ENCODE measurements around the gene LRFN2.

The LRFN2 gene

GRCh38 chr6:40620574-40621240, 33.5 kb upstream of the LRFN2 start:
- H3K27ac ChIP-seq (ENCODE audit: low read depth, low read length): no peak overlapping the region
- H3K4me1 ChIP-seq (ENCODE audit: control insufficient read depth in 1 of 2, insufficient read depth in 2 of 2, low read length in 2 of 2): no peaks in the 10 kb centered on the region
- H3K4me3 ChIP-seq (ENCODE audit: low read depth in 1 of 2, low read length in 2 of 2): no peak overlapping the region
- no peaks in the 10 kb centered on the region for H3K36me3 ChIP-seq (ENCODE audit: control insufficient read depth in 1 of 2, insufficient read depth in 2 of 2, low read length in 2 of 2)
- peaks cover 2 to 12% of the 10 kb centered on the region in 2 donors for H3K27me3 ChIP-seq (ENCODE audit: control insufficient read depth in 1 of 2, insufficient read depth in 2 of 2, low read length in 2 of 2)
- H3K9me3 ChIP-seq (ENCODE audit: control insufficient read depth in 1 of 2, low read length in 2 of 2): peaks cover 0 to 2% of the 10 kb centered on the region in 2 donors
- no peak overlapping the region for H3K9ac ChIP-seq (ENCODE audit: low read depth in 1 of 2, low read length in 2 of 2)

GRCh38 chr6:40614671-40615070, 27.5 kb upstream of the LRFN2 start:
- peaks cover 7 to 9% of the 10 kb centered on the region in 2 donors for H3K27me3 ChIP-seq (ENCODE audit: control insufficient read depth in 1 of 2, insufficient read depth in 2 of 2, low read length in 2 of 2)
- no peak overlapping the region for H3K9ac ChIP-seq (ENCODE audit: low read depth in 1 of 2, low read length in 2 of 2)
- H3K4me1 ChIP-seq (ENCODE audit: control insufficient read depth in 1 of 2, insufficient read depth in 2 of 2, low read length in 2 of 2): no peaks in the 10 kb centered on the region
- H3K27ac ChIP-seq (ENCODE audit: low read depth, low read length): no peak overlapping the region
- H3K9me3 ChIP-seq (ENCODE audit: control insufficient read depth in 1 of 2, low read length in 2 of 2): no peaks in the 10 kb centered on the region
- no peaks in the 10 kb centered on the region for H3K36me3 ChIP-seq (ENCODE audit: control insufficient read depth in 1 of 2, insufficient read depth in 2 of 2, low read length in 2 of 2)
- H3K4me3 ChIP-seq (ENCODE audit: low read depth in 1 of 2, low read length in 2 of 2): no peak overlapping the region

GRCh38 chr6:40611912-40612311, 24.7 kb upstream of the LRFN2 start:
- Histone ChIP-seq H3K4me3 (ENCODE audit: low read depth in 1 of 2, low read length in 2 of 2) (no peak overlapping the region), H3K9me3 (ENCODE audit: control insufficient read depth in 1 of 2, low read length in 2 of 2) (no peaks in the 10 kb centered on the region), H3K27ac (ENCODE audit: low read depth, low read length) (no peak overlapping the region), H3K36me3 (ENCODE audit: control insufficient read depth in 1 of 2, insufficient read depth in 2 of 2, low read length in 2 of 2) (no peaks in the 10 kb centered on the region), H3K4me1 (ENCODE audit: control insufficient read depth in 1 of 2, insufficient read depth in 2 of 2, low read length in 2 of 2) (no peaks in the 10 kb centered on the region), H3K27me3 (ENCODE audit: control insufficient read depth in 1 of 2, insufficient read depth in 2 of 2, low read length in 2 of 2) (peaks cover 11% of the 10 kb centered on the region in 2 donors), H3K9ac (ENCODE audit: low read depth in 1 of 2, low read length in 2 of 2) (no peak overlapping the region)

GRCh38 chr6:40611434-40611833, 24.3 kb upstream of the LRFN2 start:
- no peaks in the 10 kb centered on the region for H3K9me3 ChIP-seq (ENCODE audit: control insufficient read depth in 1 of 2, low read length in 2 of 2)
- peaks cover 11% of the 10 kb centered on the region in 2 donors for H3K27me3 ChIP-seq (ENCODE audit: control insufficient read depth in 1 of 2, insufficient read depth in 2 of 2, low read length in 2 of 2)
- H3K4me1 ChIP-seq (ENCODE audit: control insufficient read depth in 1 of 2, insufficient read depth in 2 of 2, low read length in 2 of 2): no peaks in the 10 kb centered on the region
- H3K27ac ChIP-seq (ENCODE audit: low read depth, low read length): no peak overlapping the region
- no peak overlapping the region for H3K4me3 ChIP-seq (ENCODE audit: low read depth in 1 of 2, low read length in 2 of 2)
- H3K9ac ChIP-seq (ENCODE audit: low read depth in 1 of 2, low read length in 2 of 2): no peak overlapping the region
- no peaks in the 10 kb centered on the region for H3K36me3 ChIP-seq (ENCODE audit: control insufficient read depth in 1 of 2, insufficient read depth in 2 of 2, low read length in 2 of 2)

GRCh38 chr6:40610229-40610628, 23.1 kb upstream of the LRFN2 start:
- Histone ChIP-seq H3K4me1 (ENCODE audit: control insufficient read depth in 1 of 2, insufficient read depth in 2 of 2, low read length in 2 of 2) (no peaks in the 10 kb centered on the region), H3K4me3 (ENCODE audit: low read depth in 1 of 2, low read length in 2 of 2) (no peak overlapping the region), H3K9ac (ENCODE audit: low read depth in 1 of 2, low read length in 2 of 2) (no peak overlapping the region), H3K27me3 (ENCODE audit: control insufficient read depth in 1 of 2, insufficient read depth in 2 of 2, low read length in 2 of 2) (peaks cover 8 to 11% of the 10 kb centered on the region in 2 donors), H3K9me3 (ENCODE audit: control insufficient read depth in 1 of 2, low read length in 2 of 2) (no peaks in the 10 kb centered on the region), H3K36me3 (ENCODE audit: control insufficient read depth in 1 of 2, insufficient read depth in 2 of 2, low read length in 2 of 2) (no peaks in the 10 kb centered on the region), H3K27ac (ENCODE audit: low read depth, low read length) (no peak overlapping the region)

GRCh38 chr6:40606981-40607380, 19.8 kb upstream of the LRFN2 start:
- peaks cover 6 to 12% of the 10 kb centered on the region in 2 donors for H3K27me3 ChIP-seq (ENCODE audit: control insufficient read depth in 1 of 2, insufficient read depth in 2 of 2, low read length in 2 of 2)
- H3K36me3 ChIP-seq (ENCODE audit: control insufficient read depth in 1 of 2, insufficient read depth in 2 of 2, low read length in 2 of 2): no peaks in the 10 kb centered on the region
- H3K27ac ChIP-seq (ENCODE audit: low read depth, low read length): no peak overlapping the region
- no peak overlapping the region for H3K9ac ChIP-seq (ENCODE audit: low read depth in 1 of 2, low read length in 2 of 2)
- H3K4me3 ChIP-seq (ENCODE audit: low read depth in 1 of 2, low read length in 2 of 2): no peak overlapping the region
- H3K4me1 ChIP-seq (ENCODE audit: control insufficient read depth in 1 of 2, insufficient read depth in 2 of 2, low read length in 2 of 2): no peaks in the 10 kb centered on the region
- no peaks in the 10 kb centered on the region for H3K9me3 ChIP-seq (ENCODE audit: control insufficient read depth in 1 of 2, low read length in 2 of 2)

- no peak overlapping the region for H3K4me3 ChIP-seq (ENCODE audit: low read depth in 1 of 2, low read length in 2 of 2)
- H3K9me3 ChIP-seq (ENCODE audit: control insufficient read depth in 1 of 2, low read length in 2 of 2): no peaks in the 10 kb centered on the region
- H3K36me3 ChIP-seq (ENCODE audit: control insufficient read depth in 1 of 2, insufficient read depth in 2 of 2, low read length in 2 of 2): no peaks in the 10 kb centered on the region
- H3K27ac ChIP-seq (ENCODE audit: low read depth, low read length): no peak overlapping the region
- H3K27me3 ChIP-seq (ENCODE audit: control insufficient read depth in 1 of 2, insufficient read depth in 2 of 2, low read length in 2 of 2): peaks cover 6 to 12% of the 10 kb centered on the region in 2 donors
- no peaks in the 10 kb centered on the region for H3K4me1 ChIP-seq (ENCODE audit: control insufficient read depth in 1 of 2, insufficient read depth in 2 of 2, low read length in 2 of 2)
- H3K9ac ChIP-seq (ENCODE audit: low read depth in 1 of 2, low read length in 2 of 2): no peak overlapping the region
These were observed 19.4 kb upstream of the LRFN2 start for GRCh38 chr6:40606526-40606925.

GRCh38 chr6:40604082-40604481, 16.9 kb upstream of the LRFN2 start:
- no peaks in the 10 kb centered on the region for H3K9me3 ChIP-seq (ENCODE audit: control insufficient read depth in 1 of 2, low read length in 2 of 2)
- H3K9ac ChIP-seq (ENCODE audit: low read depth in 1 of 2, low read length in 2 of 2): no peak overlapping the region
- H3K4me3 ChIP-seq (ENCODE audit: low read depth in 1 of 2, low read length in 2 of 2): no peak overlapping the region
- no peaks in the 10 kb centered on the region for H3K4me1 ChIP-seq (ENCODE audit: control insufficient read depth in 1 of 2, insufficient read depth in 2 of 2, low read length in 2 of 2)
- H3K27ac ChIP-seq (ENCODE audit: low read depth, low read length): no peak overlapping the region
- no peaks in the 10 kb centered on the region for H3K36me3 ChIP-seq (ENCODE audit: control insufficient read depth in 1 of 2, insufficient read depth in 2 of 2, low read length in 2 of 2)
- H3K27me3 ChIP-seq (ENCODE audit: control insufficient read depth in 1 of 2, insufficient read depth in 2 of 2, low read length in 2 of 2): peaks cover 6 to 24% of the 10 kb centered on the region in 2 donors

- H3K27me3 ChIP-seq (ENCODE audit: control insufficient read depth in 1 of 2, insufficient read depth in 2 of 2, low read length in 2 of 2): peaks cover 8 to 29% of the 10 kb centered on the region in 2 donors
- no peaks in the 10 kb centered on the region for H3K36me3 ChIP-seq (ENCODE audit: control insufficient read depth in 1 of 2, insufficient read depth in 2 of 2, low read length in 2 of 2)
- H3K9ac ChIP-seq (ENCODE audit: low read depth in 1 of 2, low read length in 2 of 2): no peak overlapping the region
- no peaks in the 10 kb centered on the region for H3K4me1 ChIP-seq (ENCODE audit: control insufficient read depth in 1 of 2, insufficient read depth in 2 of 2, low read length in 2 of 2)
- no peak overlapping the region for H3K27ac ChIP-seq (ENCODE audit: low read depth, low read length)
- no peaks in the 10 kb centered on the region for H3K9me3 ChIP-seq (ENCODE audit: control insufficient read depth in 1 of 2, low read length in 2 of 2)
- H3K4me3 ChIP-seq (ENCODE audit: low read depth in 1 of 2, low read length in 2 of 2): no peak overlapping the region
These were observed 12.4 kb upstream of the LRFN2 start for GRCh38 chr6:40599555-40599954.

GRCh38 chr6:40598516-40598915, 11.4 kb upstream of the LRFN2 start:
- Histone ChIP-seq H3K27ac (ENCODE audit: low read depth, low read length) (no peak overlapping the region), H3K9ac (ENCODE audit: low read depth in 1 of 2, low read length in 2 of 2) (no peak overlapping the region), H3K36me3 (ENCODE audit: control insufficient read depth in 1 of 2, insufficient read depth in 2 of 2, low read length in 2 of 2) (no peaks in the 10 kb centered on the region), H3K9me3 (ENCODE audit: control insufficient read depth in 1 of 2, low read length in 2 of 2) (no peaks in the 10 kb centered on the region), H3K4me1 (ENCODE audit: control insufficient read depth in 1 of 2, insufficient read depth in 2 of 2, low read length in 2 of 2) (no peaks in the 10 kb centered on the region), H3K4me3 (ENCODE audit: low read depth in 1 of 2, low read length in 2 of 2) (no peak overlapping the region), H3K27me3 (ENCODE audit: control insufficient read depth in 1 of 2, insufficient read depth in 2 of 2, low read length in 2 of 2) (peaks cover 8 to 27% of the 10 kb centered on the region in 2 donors)
